HepG2 (cell line): Measurements from ENCODE around the gene OR2AT4. TPM values are rescaled to one million over a fixed set of nuclear protein-coding genes. Genes with fewer than 3 reads are reported as not detected.

Experiments used
- ATAC-seq: fragments of 200-7000 bp; cut with Tn5 transposase; 3 replicates; pipeline ENCODE4 v1.9.1; 2020; ENCODE audit warnings: mild to moderate bottlenecking, moderate library complexity
- BruUV-seq: library from RNA; stranded (reverse); fragments of 400-500 nt; replicated peaks from 2 replicates; lab custom pipeline; 2021; lab: Mats Ljungman, UMichigan
- CTCF ChIA-PET: fragments of 300-600 bp; formaldehyde crosslinking; extraction: SDS; loops from one replicate; lab custom pipeline; 2021; ENCODE audit warnings: low total read pairs, inconsistent platforms, low intra/inter-chr PET ratio; lab: Yijun Ruan, JAX
- POLR2A ChIA-PET: fragments of 350-600 bp; sonication (Branson Sonifier 250); formaldehyde crosslinking; loops from one replicate; lab custom pipeline; 2020; ENCODE audit warnings: antibody characterized with exemption, inconsistent platforms; lab: Yijun Ruan, JAX
- DNase-seq: peaks from one replicate; pipeline ENCODE4 v3.0.0-alpha.2; 2015; ENCODE audit warnings: low spot score
- FAIRE-seq: peaks from 3 replicates; lab custom pipeline; 2011; peaks lifted over from hg19 to GRCh38; lab: Jason Lieb, UNC
- H2AFZ ChIP-seq: one replicate; pipeline ENCODE4 v1.6.1; 2011; ENCODE audit warnings: low read length, inconsistent platforms
- H3K27ac ChIP-seq: fragments of 300-600 bp; 3 replicates; pipeline ENCODE4 v1.8.0; 2011; ENCODE audit warnings: mixed run types, mild to moderate bottlenecking, mixed read lengths, low read length, inconsistent platforms; ENCODE audit not compliant: insufficient read depth; ENCODE audit errors: extremely low read length
- H3K27me3 ChIP-seq, 2 experiments: fragments of 200-600 bp in 1 of 2; 2 replicates in 1 of 2; 3 replicates in 1 of 2; pipeline versions ENCODE4 v1.6.0 to v1.8.0; 2011; ENCODE audit warnings: low read length in 2 of 2, mild to moderate bottlenecking in 2 of 2, moderate library complexity in 2 of 2, inconsistent platforms in 1 of 2; ENCODE audit not compliant: insufficient read depth in 2 of 2, control insufficient read depth in 1 of 2
- H3K36me3 ChIP-seq, 2 experiments: fragments of 200-600 bp in 1 of 2; replicated peaks in 1 of 2; 2 replicates in 1 of 2; 3 replicates in 1 of 2; pipeline versions ENCODE4 v1.5.1 to v1.8.0; 2011; ENCODE audit warnings: low read length in 2 of 2, inconsistent platforms in 1 of 2; ENCODE audit not compliant: insufficient read depth in 2 of 2, control insufficient read depth in 1 of 2
- H3K4me1 ChIP-seq: 2 replicates; pipeline ENCODE4 v1.5.1; 2012; ENCODE audit warnings: low read length, inconsistent platforms; ENCODE audit not compliant: insufficient read depth
- H3K4me2 ChIP-seq: 2 replicates; pipeline ENCODE4 v1.6.0; 2011; ENCODE audit warnings: low read depth, low read length, inconsistent platforms
- H3K4me3 ChIP-seq, 3 experiments: fragments of 200-600 bp in 1 of 3; sonication (generic), shearing (Covaris generic) in 1 of 3; replicated peaks in 1 of 3; 2 replicates each; pipeline ENCODE4 v1.5.1; 2011 to 2016; ENCODE audit warnings: low read length in 3 of 3, inconsistent platforms in 2 of 3, low read depth in 2 of 3, mild to moderate bottlenecking in 2 of 3, control low read depth in 1 of 3, mixed read lengths in 1 of 3; ENCODE audit not compliant: insufficient read depth in 1 of 3
- H3K79me2 ChIP-seq: one replicate; pipeline ENCODE4 v1.6.1; 2011; ENCODE audit warnings: low read length, inconsistent platforms; ENCODE audit not compliant: insufficient read depth
- H3K9ac ChIP-seq: 2 replicates; pipeline ENCODE4 v1.6.0; 2011; ENCODE audit warnings: mild to moderate bottlenecking, low read depth, low read length, inconsistent platforms; ENCODE audit not compliant: insufficient read depth
- H3K9me3 ChIP-seq: 2 replicates; pipeline ENCODE4 v1.5.1; 2012; ENCODE audit warnings: mild to moderate bottlenecking, low read length
- H4K20me1 ChIP-seq: 2 replicates; pipeline ENCODE4 v1.6.0; 2011; ENCODE audit warnings: inconsistent platforms, mild to moderate bottlenecking, low read length, moderate library complexity; ENCODE audit not compliant: insufficient read depth
- EHMT2 ChIP-seq: fragments of 200-600 bp; sonication (generic); IDR thresholded peaks from 2 replicates; pipeline ENCODE4 v1.7.0; 2017; ENCODE audit warnings: antibody characterized with exemption, low read depth, low read length, borderline replicate concordance
- NFIC ChIP-seq: IDR thresholded peaks from 2 replicates; pipeline ENCODE4 v1.6.1; 2012; ENCODE audit warnings: mild to moderate bottlenecking, low read length, inconsistent platforms
- ZBTB43 ChIP-seq: sonication (generic); formaldehyde crosslinking; conservative IDR thresholded peaks from 2 replicates; pipeline ENCODE4 v1.4.0; 2020; ENCODE audit warnings: missing genetic modification reagents
- ZBTB44 ChIP-seq: sonication (generic); formaldehyde crosslinking; IDR thresholded peaks from 2 replicates; pipeline ENCODE4 v1.4.0; 2020; ENCODE audit warnings: missing genetic modification reagents
- ZMYM3 ChIP-seq: sonication (generic); formaldehyde crosslinking; IDR thresholded peaks from 2 replicates; pipeline ENCODE4 v1.5.1; 2020; ENCODE audit warnings: mild to moderate bottlenecking, missing genetic modification reagents
- ZNF17 ChIP-seq: sonication (generic); formaldehyde crosslinking; IDR thresholded peaks from 2 replicates; pipeline ENCODE4 v1.5.0; 2020; ENCODE audit warnings: mild to moderate bottlenecking, missing genetic modification reagents
- ZNF333 ChIP-seq: sonication (generic); formaldehyde crosslinking; IDR thresholded peaks from 2 replicates; pipeline ENCODE4 v1.4.0; 2020; ENCODE audit warnings: mild to moderate bottlenecking, missing genetic modification reagents, borderline replicate concordance
- ZNF556 ChIP-seq: sonication (generic); formaldehyde crosslinking; IDR thresholded peaks from 2 replicates; pipeline ENCODE4 v1.4.0; 2020; ENCODE audit warnings: mild to moderate bottlenecking, missing genetic modification reagents, borderline replicate concordance
- ZNF776 ChIP-seq: sonication (generic); formaldehyde crosslinking; IDR thresholded peaks from 2 replicates; pipeline ENCODE4 v1.4.0; 2020; ENCODE audit warnings: mild to moderate bottlenecking, missing genetic modification reagents
- ZSCAN21 ChIP-seq: sonication (generic); formaldehyde crosslinking; IDR thresholded peaks from 2 replicates; pipeline ENCODE4 v1.8.0; 2022; ENCODE audit warnings: mild to moderate bottlenecking, missing genetic modification reagents, moderate library complexity, borderline replicate concordance
- WGBS: methylation state at CpG from one replicate; pipeline ENCODE4 v1.1.6; 2017; ENCODE audit warnings: low lambda C conversion rate; 5-methylcytosine and 5-hydroxymethylcytosine counted together
- in situ Hi-C: cut with HindIII; loops from 2 replicates; pipeline ENCODE4 v1.10.0; 2017; ENCODE audit warnings: low pct_unique_long_range_greater_than_20kb; ENCODE audit not compliant: extremely low pct_ligation_motif_present
- intact Hi-C: fragments of 100-400 bp; cut with micrococcal nuclease; formaldehyde crosslinking; loops from one replicate; pipeline ENCODE4 v1.10.0; 2022; ENCODE audit not compliant: unreplicated experiment
- polyA plus RNA-seq, 8 experiments: library from polyadenylated mRNA; depleted of rRNA in 3 of 8; stranded (reverse) in 7 of 8; unstranded in 1 of 8; fragments of >200 nt; fragmentation: Illumina TruSeq in 4 of 8; extraction: Trizol in 4 of 8; gene quantifications; 2 replicates each; pipeline versions ENCODE4 v1.2.1 to v1.2.3, GENCODE V29; 2011 to 2016; ENCODE audit warnings: low read depth in 4 of 8, missing spikeins in 1 of 8, mixed read lengths in 1 of 8; ENCODE audit not compliant: insufficient read depth in 1 of 8
- total RNA-seq, 5 experiments: library from RNA; depleted of rRNA; stranded (reverse); fragments of >200 nt; fragmentation: Illumina TruSeq; extraction: Trizol; gene quantifications; 2 replicates each; pipeline ENCODE4 v1.2.3, GENCODE V29; 2016; ENCODE audit warnings: low read depth in 1 of 5

Gene OR2AT4
- total and polyA plus RNA-seq, 2 of the 13 experiments (the other 11 are each of a cell fraction or from before 2014, with no cell fraction given): not detected

GRCh38 chr11:75082601-75083216 is 14.0 kb downstream of the OR2AT4 start:
- Histone ChIP-seq H3K79me2 (no peaks in the 10 kb centered on the region), H3K4me2 (no peak overlapping the region), H3K4me1 (peaks cover 6% of the 10 kb centered on the region), H3K36me3 (no peaks in the 10 kb centered on the region), H3K9me3 (no peaks in the 10 kb centered on the region), H3K27ac (no peak overlapping the region), H2AFZ (no peak overlapping the region), H3K27me3 (no peaks in the 10 kb centered on the region; a peak in 1 of 5 replicates), H3K4me3 (no peak overlapping the region), H3K9ac (no peak overlapping the region), H4K20me1 (no peaks in the 10 kb centered on the region)
- BruUV-seq: no TSS peak
- ChIA-PET POLR2A (no interaction called here), CTCF (no interaction called here)
- FAIRE-seq: no peak
- DNase-seq: no peak
- intact Hi-C loops: no loop called here
- 12% methylated on average over 8 of the region's 8 CpGs for whole genome bisulfite sequencing
- in situ Hi-C loops: no loop called here
- no peak for TF ChIP-seq ZBTB43
- no peak for TF ChIP-seq ZNF556 (CRISPR knock-in tag)
- no peak for TF ChIP-seq ZBTB44 (CRISPR knock-in tag)
- no peak for TF ChIP-seq ZSCAN21 (CRISPR knock-in tag)
- no peak for TF ChIP-seq ZNF333 (CRISPR knock-in tag)
- TF ChIP-seq ZNF776 (CRISPR knock-in tag): no peak
- TF ChIP-seq EHMT2: no peak
- no peak for TF ChIP-seq ZMYM3 (CRISPR knock-in tag)
- TF ChIP-seq NFIC: no peak
- no peak for TF ChIP-seq ZNF17
- no peak for ATAC-seq
